Activated gamma-delta T cell treated with Interleukin-2 at 50 U/mL for 16 hours (primary cell): ENCODE data around the gene WNT11.

ENCODE experiments used
- DNase-seq: peaks from one replicate; pipeline ENCODE4 v3.0.0-alpha.2; 2020

Gene WNT11

GRCh38 chr11:76217653-76218160 lies 11.4 kb upstream of the WNT11 start:
- DNase-seq, result no peak

- no peak for DNase-seq
These were observed 10.4 kb upstream of the WNT11 start for GRCh38 chr11:76216536-76217325.

GRCh38 chr11:76215941-76216340 lies 9.6 kb upstream of the WNT11 start:
- DNase-seq, result no peak

- no peak for DNase-seq
These were observed 8.8 kb upstream of the WNT11 start for GRCh38 chr11:76214968-76215548.

GRCh38 chr11:76214186-76214585 lies 7.9 kb upstream of the WNT11 start:
- no peak for DNase-seq

GRCh38 chr11:76212086-76213035 lies 6.1 kb upstream of the WNT11 start:
- DNase-seq, result no peak

- no peak for DNase-seq
These were observed 4.9 kb upstream of the WNT11 start for GRCh38 chr11:76210931-76211851.

GRCh38 chr11:76209973-76210930 lies 4.0 kb upstream of the WNT11 start:
- DNase-seq, result peak; percentile 14

- peak; percentile 18 for DNase-seq
These were observed 3.2 kb upstream of the WNT11 start for GRCh38 chr11:76209375-76209972.

GRCh38 chr11:76208438-76209374 lies 2.4 kb upstream of the WNT11 start:
- peak; percentile 74 for DNase-seq

GRCh38 chr11:76207642-76208401 lies 1.5 kb upstream of the WNT11 start:
- peak; percentile 70 for DNase-seq

- no peak for DNase-seq
These were observed 300 bp downstream of the WNT11 start for GRCh38 chr11:76206077-76206326.

GRCh38 chr11:76205252-76206076 lies 838 bp downstream of the WNT11 start:
- no peak for DNase-seq

- DNase-seq, result no peak
These were observed 2.4 kb downstream of the WNT11 start for GRCh38 chr11:76203937-76204336.

GRCh38 chr11:76203131-76203925 lies 3.0 kb downstream of the WNT11 start:
- DNase-seq, result no peak

GRCh38 chr11:76201672-76202412 lies 4.5 kb downstream of the WNT11 start:
- DNase-seq, result no peak
